ENCODE results near the gene ZNF469.

- TF ChIP-seq TAF1 (IDR thresholded peaks at IDR 0.05; ENCODE audit: borderline replicate concordance, low read depth, low read length) = no peak
- TF ChIP-seq POLR2A (IDR thresholded peaks at IDR 0.05; ENCODE audit: low read depth, low read length) = no peak
- no peak for TF ChIP-seq POLR2AphosphoS5 (IDR thresholded peaks at IDR 0.05; ENCODE audit: low read depth, low read length)
Observed at GRCh38 chr16:88351491-88352101, 31.2 kb upstream of the ZNF469 start.

All from GM12892 (cell line).